T-helper 22 cell (primary cell): ENCODE measurements around the gene TMEM184B.
"Not testable (repeated sequence)": the region's sequence is repeated elsewhere in the genome, so short reads cannot be mapped to it uniquely, and the experiment has no call there.

Source experiments
- DNase-seq: peaks from one replicate; pipeline ENCODE4 v3.0.0-alpha.2; 2020; ENCODE audit warnings: low read depth

Gene TMEM184B

GRCh38 chr22:38178605-38178937 lies 94.2 kb downstream of the TMEM184B start:
- DNase-seq, result not testable (repeated sequence)

DNA sequence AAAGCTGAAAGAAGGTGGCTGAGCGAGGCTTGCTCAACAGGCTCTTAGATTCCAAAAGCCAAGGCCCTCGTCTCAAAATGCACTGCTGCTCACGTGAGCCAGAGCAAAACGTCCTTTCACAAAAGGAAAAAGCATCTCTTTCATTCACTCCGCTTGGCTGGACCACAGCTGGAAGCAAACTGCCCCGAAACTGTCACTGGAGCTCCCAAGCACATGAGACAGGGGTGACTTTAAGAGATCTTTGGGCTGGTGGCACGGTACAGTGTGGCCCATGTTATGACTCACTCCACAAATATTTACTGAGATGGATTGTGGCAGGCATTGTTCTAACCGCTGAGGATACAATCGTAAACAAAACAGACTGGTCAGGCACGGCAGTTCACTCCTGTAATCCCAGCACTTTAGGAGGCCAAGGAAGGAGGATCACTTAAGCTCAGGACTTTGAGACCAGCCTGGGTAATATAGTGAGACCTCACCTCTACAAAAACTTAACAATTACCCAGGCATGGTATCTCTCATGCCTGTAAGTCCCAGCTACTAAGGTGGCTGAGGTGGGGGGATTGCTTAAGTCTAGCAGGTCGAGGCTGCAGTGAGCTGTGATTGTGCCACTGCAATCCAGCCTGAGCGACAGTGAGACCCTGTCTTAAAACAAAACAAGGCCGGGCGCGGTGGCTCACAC lies 94.7 kb downstream of the TMEM184B start:
- DNase-seq, result no peak

GRCh38 chr22:38177571-38177925 lies 95.3 kb downstream of the TMEM184B start:
- not testable (repeated sequence) for DNase-seq

DNA sequence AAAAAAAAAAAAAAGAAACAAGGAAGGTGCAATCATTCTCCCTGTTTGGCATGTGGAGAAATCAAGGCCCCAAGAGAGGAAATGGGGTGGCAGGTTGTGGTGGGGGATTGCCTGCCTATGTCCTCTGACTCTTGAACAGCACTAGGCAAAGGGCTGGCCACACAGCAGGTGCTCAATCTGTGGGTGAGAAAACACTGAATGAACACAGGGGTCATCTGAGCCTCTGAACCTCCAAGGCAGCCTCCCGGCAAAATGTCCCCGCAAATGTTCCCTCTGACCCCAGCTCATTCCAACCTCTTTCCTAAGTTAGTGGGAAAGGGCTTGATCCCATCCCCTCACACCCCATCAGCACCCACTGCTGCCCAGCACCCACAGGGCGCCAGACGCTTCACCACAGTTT lies 95.8 kb downstream of the TMEM184B start:
- no peak for DNase-seq

DNA sequence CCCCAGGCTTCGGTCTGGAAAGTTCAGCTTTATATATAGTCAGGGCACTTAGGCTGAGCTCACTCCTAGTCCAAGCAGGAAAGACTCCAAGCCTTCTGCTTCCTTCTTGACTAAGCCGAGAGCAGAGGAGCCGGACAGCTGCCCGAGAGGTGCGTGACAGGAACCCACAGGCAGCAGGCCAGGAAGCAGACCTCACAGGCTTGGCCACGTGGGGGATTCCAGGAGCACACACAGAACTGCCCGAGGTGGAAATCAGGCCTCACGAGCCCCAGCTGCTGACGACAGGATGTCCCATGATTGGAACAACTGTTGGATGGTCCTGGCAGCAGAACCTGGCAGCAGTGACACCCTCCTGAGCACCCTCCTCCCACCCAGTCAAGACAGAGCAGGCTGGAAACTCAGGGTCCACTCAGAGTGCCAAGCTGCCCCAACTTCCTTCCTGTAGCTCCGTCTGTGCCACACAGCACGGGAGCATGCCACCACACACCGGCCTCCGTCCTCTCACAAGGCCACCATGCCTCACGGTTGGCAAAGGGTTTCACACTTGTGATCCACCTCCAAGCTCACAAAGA lies 96.6 kb downstream of the TMEM184B start:
- DNase-seq, result no peak

DNA sequence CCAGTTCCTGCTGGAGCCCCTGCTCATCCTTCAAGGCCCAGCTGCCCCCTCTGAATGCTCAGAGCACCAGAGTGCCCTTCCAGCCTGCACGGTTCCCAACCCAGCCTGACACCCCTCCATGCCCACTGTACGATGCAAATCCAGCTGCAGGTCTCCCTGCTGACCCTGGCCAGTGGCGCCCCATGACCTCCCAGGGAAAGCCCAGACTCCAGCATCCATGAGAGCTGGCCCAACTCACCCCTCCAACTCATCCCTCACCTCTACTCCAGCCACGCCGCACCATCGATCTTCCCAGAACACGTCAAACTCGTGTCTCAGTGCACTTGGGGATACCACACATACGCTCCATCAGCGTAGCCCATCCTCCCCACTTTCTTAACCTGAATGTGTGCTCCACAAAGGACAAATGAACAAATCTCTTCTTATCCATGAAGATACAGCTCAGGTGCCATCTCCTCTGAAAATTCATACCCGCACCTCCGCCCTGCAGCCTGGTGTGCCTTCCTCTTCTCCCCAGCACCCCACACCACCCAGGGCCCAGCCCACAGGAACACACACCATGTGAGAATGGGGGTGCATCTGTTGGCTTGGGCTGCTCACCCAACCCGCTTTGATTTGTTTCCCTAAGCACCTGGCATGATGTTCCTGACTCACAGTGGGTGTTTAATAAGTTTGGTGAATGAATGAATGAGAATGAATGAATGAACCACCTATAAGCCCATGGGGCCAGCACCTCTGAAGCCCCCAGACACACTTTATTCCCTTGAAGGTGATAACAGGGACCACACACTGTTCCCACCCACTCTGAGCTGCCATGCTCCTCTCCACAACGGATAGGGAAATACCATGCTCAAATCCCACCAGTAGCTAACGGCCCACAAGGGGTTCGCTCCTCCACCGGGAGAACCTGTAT lies 97.3 kb downstream of the TMEM184B start:
- no peak for DNase-seq

DNA sequence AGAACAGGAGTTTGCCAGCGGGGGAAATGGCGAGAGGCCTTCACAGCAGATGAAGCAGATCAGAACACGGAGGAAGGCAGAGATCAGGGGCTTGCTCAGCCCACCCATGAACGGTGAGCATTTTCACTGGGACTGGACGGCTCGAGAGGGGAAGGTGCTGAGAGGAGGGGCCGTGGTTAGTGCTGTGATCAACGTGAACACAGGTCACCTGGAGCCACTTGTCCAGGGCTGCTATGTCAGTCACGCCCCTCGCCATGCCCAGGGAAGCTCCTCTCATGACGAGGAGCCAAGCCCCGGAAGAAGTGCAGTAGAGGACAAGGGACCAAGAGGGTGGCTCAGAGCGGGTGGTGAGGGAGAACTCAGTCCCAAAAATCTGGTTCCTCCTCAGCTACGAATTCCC lies 98.2 kb downstream of the TMEM184B start:
- DNase-seq, result no peak

DNA sequence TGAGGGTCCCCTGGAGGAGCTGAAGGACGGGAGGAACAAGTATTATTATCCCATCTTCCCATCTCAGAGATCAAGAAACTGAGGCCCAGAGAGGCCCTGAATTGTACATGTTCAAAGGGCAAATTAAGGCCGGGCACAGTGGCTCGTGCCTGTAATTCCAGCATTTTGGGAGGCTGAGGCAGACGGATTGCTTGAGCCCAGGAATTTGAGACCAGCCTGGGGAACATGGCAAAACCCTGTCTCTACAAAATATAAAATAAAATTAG lies 99.2 kb downstream of the TMEM184B start:
- DNase-seq, result no peak

DNA sequence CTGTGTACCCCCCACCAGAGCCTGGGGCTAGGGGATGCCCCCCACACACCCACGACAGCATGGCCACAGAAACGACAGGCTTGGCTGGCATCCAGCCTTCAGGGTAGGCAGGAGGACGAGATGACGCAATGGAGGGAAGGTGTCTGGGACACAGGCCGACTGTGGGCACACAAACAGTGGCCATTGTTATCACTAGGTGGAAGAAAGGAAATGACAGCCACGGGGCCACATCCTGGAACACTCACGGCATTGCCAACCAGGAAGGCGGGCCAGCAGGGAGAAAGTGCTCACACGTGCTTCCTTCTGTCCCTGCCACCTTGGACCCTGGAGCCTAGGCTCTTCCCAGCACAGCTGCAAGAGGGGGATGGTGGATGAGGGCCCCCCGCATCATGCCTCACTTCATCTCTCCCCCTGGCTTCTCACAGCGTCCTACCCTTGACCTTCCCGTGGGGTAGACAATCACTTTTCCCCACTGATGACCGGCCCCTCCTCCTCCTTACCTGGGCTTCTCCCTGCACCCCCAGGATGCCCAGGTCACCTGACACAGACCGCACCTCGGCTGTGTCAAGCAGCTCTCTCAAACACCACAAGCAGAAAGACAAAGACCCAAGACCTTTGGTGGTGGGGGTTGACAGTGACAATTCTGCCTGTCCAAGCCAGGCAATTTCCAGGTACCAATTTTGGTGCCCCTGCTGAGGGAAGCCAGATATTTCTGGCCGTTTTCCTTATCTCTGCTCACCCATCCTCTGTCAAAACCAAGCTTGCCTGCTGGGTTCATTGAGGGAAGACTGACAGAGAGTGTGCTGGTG lies 99.8 kb downstream of the TMEM184B start:
- DNase-seq, result no peak

- DNase-seq, result no peak
Measured at GRCh38 chr22:38171927-38172831, 100.6 kb downstream of the TMEM184B start.

DNA sequence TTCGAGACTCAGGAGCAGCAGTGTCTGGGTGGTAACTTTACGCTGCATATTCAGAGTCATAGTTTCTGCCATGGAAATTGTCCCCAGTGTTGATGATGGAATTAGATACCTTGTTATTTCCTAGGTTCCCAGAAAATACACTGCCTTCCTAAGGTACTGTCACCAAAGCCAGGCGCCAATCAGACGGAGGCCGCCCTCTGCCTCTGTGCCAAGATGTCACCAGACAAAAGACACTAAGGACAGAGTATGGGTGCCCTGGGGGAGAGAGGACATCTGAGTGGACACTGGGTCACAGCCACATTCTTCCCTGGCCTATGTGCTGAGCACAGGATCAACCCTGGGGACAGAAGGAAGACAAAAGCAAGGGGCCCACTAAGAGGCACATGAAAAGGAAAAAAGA lies 102.3 kb downstream of the TMEM184B start:
- no peak for DNase-seq
